H1 (cell line): ENCODE measurements around the gene ARHGAP10. TPM values are rescaled to one million over a fixed set of nuclear protein-coding genes. Genes with fewer than 3 reads are reported as not detected.

Experiments
- CTCF ChIA-PET: fragments of 300-600 bp; sonication (Branson Sonifier 250); formaldehyde crosslinking; loops from one replicate; lab custom pipeline; 2021; ENCODE audit not compliant: partially characterized antibody; lab: Charles Lee
- POLR2A ChIA-PET: fragments of 300-600 bp; sonication (Branson Sonifier 250); formaldehyde crosslinking; loops from one replicate; lab custom pipeline; 2021; ENCODE audit warnings: inconsistent platforms; ENCODE audit not compliant: partially characterized antibody; lab: Charles Lee
- DNase-seq, 2 experiments: peaks; one replicate each; pipeline versions ENCODE4 v3.0.0 to v3.0.0-alpha.2; 2010 to 2022; ENCODE audit warnings: low spot score in 2 of 2, low read depth in 1 of 2, mixed read lengths in 1 of 2
- FAIRE-seq: peaks from 2 replicates; lab custom pipeline; 2011; peaks lifted over from hg19 to GRCh38; lab: Jason Lieb, UNC
- H2AFZ ChIP-seq: 2 replicates; pipeline ENCODE4 v1.8.1; 2012; ENCODE audit warnings: low read length, inconsistent platforms
- H2AK5ac ChIP-seq: 2 replicates; pipeline ENCODE4 v1.6.1; 2013; ENCODE audit warnings: low read depth, low read length
- H2BK120ac ChIP-seq: replicated peaks from 2 replicates; pipeline ENCODE3; 2013; ENCODE audit warnings: low read depth, low read length, inconsistent platforms
- H2BK12ac ChIP-seq: 2 replicates; pipeline ENCODE4 v1.6.1; 2013; ENCODE audit warnings: low read depth, low read length
- H2BK15ac ChIP-seq: 2 replicates; pipeline ENCODE4 v1.6.1; 2013; ENCODE audit warnings: low read length
- H2BK20ac ChIP-seq: 2 replicates; pipeline ENCODE4 v1.6.1; 2013; ENCODE audit warnings: low read length
- H2BK5ac ChIP-seq: 2 replicates; pipeline ENCODE4 v1.6.1; 2013; ENCODE audit warnings: low read depth, low read length
- H3K14ac ChIP-seq: 2 replicates; pipeline ENCODE4 v1.6.1; 2013; ENCODE audit warnings: inconsistent platforms; ENCODE audit not compliant: insufficient read length
- H3K18ac ChIP-seq: 2 replicates; pipeline ENCODE4 v1.6.1; 2013; ENCODE audit warnings: low read length; ENCODE audit errors: extremely low read depth
- H3K23ac ChIP-seq: 2 replicates; pipeline ENCODE4 v1.6.1; 2013; ENCODE audit warnings: inconsistent platforms; ENCODE audit not compliant: insufficient read length
- H3K23me2 ChIP-seq: 2 replicates; pipeline ENCODE4 v1.6.1; 2013; ENCODE audit warnings: low read depth, low read length
- H3K27ac ChIP-seq: 2 replicates; pipeline ENCODE4 v1.6.1; 2011; ENCODE audit warnings: low read depth, low read length, inconsistent platforms
- H3K27me3 ChIP-seq, 4 experiments: replicated peaks in 1 of 4; 1 replicate in 1 of 4; 2 replicates in 3 of 4; pipeline versions ENCODE4 v1.6.1 to v1.8.1; 2011 to 2013; ENCODE audit warnings: low read length in 3 of 4, mild to moderate bottlenecking in 3 of 4, inconsistent platforms in 2 of 4, mixed read lengths in 2 of 4, moderate library complexity in 1 of 4; ENCODE audit not compliant: control insufficient read depth in 3 of 4, insufficient read depth in 3 of 4; ENCODE audit errors: extremely low read depth in 1 of 4
- H3K36me3 ChIP-seq, 4 experiments: 2 replicates each; pipeline versions ENCODE4 v1.6.1 to v1.8.1; 2011 to 2013; ENCODE audit warnings: mild to moderate bottlenecking in 4 of 4, low read length in 3 of 4, moderate library complexity in 2 of 4, control low read depth in 1 of 4, inconsistent platforms in 1 of 4; ENCODE audit not compliant: insufficient read depth in 4 of 4, control insufficient read depth in 2 of 4
- H3K4ac ChIP-seq: replicated peaks from 2 replicates; pipeline ENCODE3; 2013; ENCODE audit warnings: low read length, low read depth, mixed read lengths, inconsistent platforms; ENCODE audit not compliant: insufficient read length
- H3K4me1 ChIP-seq, 4 experiments: replicated peaks in 1 of 4; 1 replicate in 1 of 4; 2 replicates in 3 of 4; pipeline versions ENCODE4 v1.6.1 to v1.8.1; 2011 to 2013; ENCODE audit warnings: low read length in 3 of 4, inconsistent platforms in 2 of 4, mixed read lengths in 1 of 4; ENCODE audit not compliant: insufficient read depth in 4 of 4, control insufficient read depth in 3 of 4
- H3K4me2 ChIP-seq, 2 experiments: 2 replicates each; pipeline versions ENCODE4 v1.6.1 to v1.8.1; 2011 to 2013; ENCODE audit warnings: low read depth in 2 of 2, low read length in 2 of 2, control low read depth in 1 of 2, inconsistent platforms in 1 of 2, mild to moderate bottlenecking in 1 of 2; ENCODE audit not compliant: insufficient read depth in 1 of 2
- H3K4me3 ChIP-seq, 4 experiments: fragments of 200-600, 300-600 bp in 1 of 4; sonication (generic), shearing (Covaris generic), sonication (Bioruptor Twin) in 1 of 4; 2 replicates each; pipeline versions ENCODE4 v1.5.1 to v1.8.1; 2011 to 2016; ENCODE audit warnings: low read length in 4 of 4, low read depth in 3 of 4, control low read depth in 2 of 4, inconsistent platforms in 2 of 4, mild to moderate bottlenecking in 2 of 4, mixed read lengths in 1 of 4, moderate library complexity in 1 of 4; ENCODE audit not compliant: insufficient read depth in 2 of 4; ENCODE audit errors: extremely low read depth in 1 of 4
- H3K56ac ChIP-seq: replicated peaks from 2 replicates; pipeline ENCODE3; 2013; ENCODE audit warnings: low read depth, mild to moderate bottlenecking, mixed read lengths, low read length, inconsistent platforms; ENCODE audit not compliant: insufficient read length
- H3K79me1 ChIP-seq: 2 replicates; pipeline ENCODE4 v1.6.1; 2013; ENCODE audit warnings: low read depth, low read length, control low read depth
- H3K79me2 ChIP-seq, 2 experiments: 2 replicates each; pipeline versions ENCODE4 v1.6.1 to v1.8.1; 2012 to 2013; ENCODE audit warnings: low read length in 2 of 2, mild to moderate bottlenecking in 2 of 2, inconsistent platforms in 1 of 2; ENCODE audit not compliant: insufficient read depth in 2 of 2, control insufficient read depth in 1 of 2
- H3K9ac ChIP-seq, 4 experiments: replicated peaks in 1 of 4; 1 replicate in 1 of 4; 2 replicates in 3 of 4; pipeline versions ENCODE4 v1.6.1 to v1.8.1; 2011 to 2013; ENCODE audit warnings: low read depth in 3 of 4, low read length in 3 of 4, control low read depth in 2 of 4, mild to moderate bottlenecking in 2 of 4, moderate library complexity in 2 of 4, inconsistent platforms in 1 of 4; ENCODE audit errors: extremely low read depth in 1 of 4
- H3K9me3 ChIP-seq, 2 experiments: 2 replicates each; pipeline versions ENCODE4 v1.6.1 to v1.8.1; 2012 to 2013; ENCODE audit warnings: mild to moderate bottlenecking in 2 of 2, moderate library complexity in 2 of 2, control low read depth in 1 of 2, inconsistent platforms in 1 of 2, low read depth in 1 of 2, low read length in 1 of 2, mixed read lengths in 1 of 2; ENCODE audit not compliant: insufficient read depth in 2 of 2
- H4K20me1 ChIP-seq, 2 experiments: replicated peaks in 1 of 2; 2 replicates each; pipeline versions ENCODE3 to v1.8.1; 2011 to 2013; ENCODE audit warnings: inconsistent platforms in 2 of 2, low read length in 2 of 2, mild to moderate bottlenecking in 1 of 2; ENCODE audit not compliant: insufficient read depth in 2 of 2, control insufficient read depth in 1 of 2
- H4K5ac ChIP-seq: 2 replicates; pipeline ENCODE4 v1.6.1; 2013; ENCODE audit warnings: low read length, low read depth, mixed read lengths, inconsistent platforms; ENCODE audit not compliant: insufficient read length
- H4K8ac ChIP-seq: 2 replicates; pipeline ENCODE4 v1.8.0; 2013; ENCODE audit warnings: mild to moderate bottlenecking, moderate library complexity, low read length, inconsistent platforms; ENCODE audit not compliant: insufficient read depth; ENCODE audit errors: extremely low read depth
- H4K91ac ChIP-seq: replicated peaks from 2 replicates; pipeline ENCODE3; 2013; ENCODE audit warnings: low read length, mixed read lengths, inconsistent platforms; ENCODE audit not compliant: insufficient read length
- ASH2L ChIP-seq: fragments of 200-600, 300-600 bp; sonication (generic); IDR thresholded peaks from one replicate; pipeline ENCODE4 v1.7.1; 2017; ENCODE audit warnings: low read length
- CREB1 ChIP-seq: IDR thresholded peaks from 2 replicates; pipeline ENCODE4 v1.6.1; 2012; ENCODE audit warnings: inconsistent platforms
- KDM5A ChIP-seq: fragments of 200-600 bp; IDR thresholded peaks from 2 replicates; pipeline ENCODE4 v1.7.1; 2012; ENCODE audit warnings: mild to moderate bottlenecking, low read length, inconsistent platforms, mixed read lengths
- RXRA ChIP-seq: IDR thresholded peaks from 2 replicates; pipeline ENCODE4 v1.6.1; 2011; ENCODE audit warnings: low read depth, mild to moderate bottlenecking, low read length, moderate library complexity; ENCODE audit not compliant: insufficient read depth
- SIX5 ChIP-seq: IDR thresholded peaks from 2 replicates; pipeline ENCODE4 v1.6.1; 2011; ENCODE audit warnings: mild to moderate bottlenecking, low read depth, low read length
- WGBS, 2 experiments: shearing (Covaris generic) in 1 of 2; methylation state at CpG; one replicate each; pipeline versions ENCODE4 v1.1.6 to v1.1.7; 2013 to 2015; ENCODE audit warnings: low lambda C conversion rate in 2 of 2, mixed read lengths in 2 of 2, inconsistent platforms in 1 of 2, low coverage in 1 of 2, missing lambda C conversion rate in 1 of 2; ENCODE audit not compliant: insufficient replicate concordance in 2 of 2, insufficient coverage in 1 of 2, insufficient read length in 1 of 2; ENCODE audit errors: extremely low coverage in 1 of 2, missing lambda C conversion rate in 1 of 2; 5-methylcytosine and 5-hydroxymethylcytosine counted together
- polyA plus RNA-seq, 7 experiments: library from polyadenylated mRNA; depleted of rRNA in 3 of 7; stranded (reverse) in 5 of 7; unstranded in 2 of 7; fragments of >200 nt in 5 of 7; fragments of 200-250 nt in 2 of 7; gene quantifications; 1 replicate in 5 of 7; 2 replicates in 1 of 7; 4 replicates in 1 of 7; pipeline versions ENCODE4 v1.2.1 to v1.2.3, GENCODE V29; 2011 to 2013; ENCODE audit warnings: missing spikeins in 2 of 7, mixed read lengths in 2 of 7
- total RNA-seq: library from RNA; stranded (reverse); fragmentation: NEBNext Ultra II Directional; extraction: Animal tissue kit (Norgen Biotek cat#: 25700); gene quantifications from 2 replicates; pipeline ENCODE4 v1.2.1, GENCODE V29; 2021

ARHGAP10 gene
- total and polyA plus RNA-seq, 2 of the 8 experiments (the other 6 are each of a cell fraction or from before 2014, with no cell fraction given): 3.7 to 6.1 TPM

- CTCF ChIA-PET: interaction anchor here (1.0 to 2.3 kb wide), 3 partner anchors 9 to 134 kb away, joined by 3 to 6 read pairs (median 5); no protein-coding TSS in a partner anchor
- no peak overlapping the region for H2AK5ac ChIP-seq
Measured at GRCh38 chr4:148118179-148118578, 386.3 kb downstream of the ARHGAP10 start.

More at GRCh38 chr4:148118179-148118578, 386.3 kb downstream of the ARHGAP10 start:
- no peak overlapping the region for H3K27ac ChIP-seq
- H2AFZ ChIP-seq: no peak overlapping the region
- no peak for TF ChIP-seq CREB1
- TF ChIP-seq ASH2L: no peak
- no peak for TF ChIP-seq RXRA
- no peak for TF ChIP-seq KDM5A
- no peak for TF ChIP-seq SIX5
- TF ChIP-seq, all 59 proteins: peak for 0
- Histone ChIP-seq H2BK12ac (no peak overlapping the region), H3K27me3 (no peaks in the 10 kb centered on the region), H3K79me1 (no peaks in the 10 kb centered on the region), H3K14ac (no peak overlapping the region), H3K4ac (no peak overlapping the region), H3K36me3 (no peaks in the 10 kb centered on the region), H3K9me3 (0 out of 4 replicates have a peak, but pooled peaks cover 0 to 2% of the 10 kb centered on the region in 2 experiments), H3K23me2 (no peaks in the 10 kb centered on the region), H3K18ac (no peak overlapping the region), H2BK120ac (no peak overlapping the region), H4K5ac (no peak overlapping the region), H4K20me1 (no peaks in the 10 kb centered on the region), H4K8ac (no peak overlapping the region), H3K4me1 (peaks cover 0 to 13% (median 1%) of the 10 kb centered on the region in 4 experiments; a peak in 4 of 7 replicates), H3K56ac (no peak overlapping the region), H3K23ac (no peak overlapping the region), H3K4me3 (no peak overlapping the region), H4K91ac (no peak overlapping the region), H3K4me2 (no peak overlapping the region), H2BK15ac (no peak overlapping the region), H3K79me2 (no peaks in the 10 kb centered on the region), H2BK20ac (no peak overlapping the region), H3K9ac (no peak overlapping the region), H2BK5ac (no peak overlapping the region)
- POLR2A ChIA-PET: no interaction called here
- FAIRE-seq (no peak), DNase-seq (no peak)
- 87% methylated on average over 4 of the region's 4 CpGs; no CpG with 5 or more reads in 1 of the 2 experiments for WGBS, 2 experiments
